Neural cell (in vitro differentiated cells): Measurements from ENCODE around the gene ITPR2. TPM values are rescaled to one million over a fixed set of nuclear protein-coding genes. Genes with fewer than 3 reads are reported as not detected.

Experiments
- H2AFZ ChIP-seq: fragments of 200-600, 300-800 bp; sonication (generic), shearing (Covaris generic); 2 replicates; pipeline ENCODE4 v1.6.0; 2014; ENCODE audit warnings: low read depth, mild to moderate bottlenecking, antibody characterized with exemption, low read length, moderate library complexity
- H3F3A ChIP-seq: fragments of 200-600 bp; shearing (Covaris generic); 2 replicates; pipeline ENCODE4 v1.6.1; 2016; ENCODE audit warnings: mild to moderate bottlenecking, moderate library complexity, mixed read lengths, antibody characterized with exemption, low read length; ENCODE audit not compliant: insufficient read depth, poor library complexity, severe bottlenecking
- H3K27ac ChIP-seq: fragments of 200-600, 300-800 bp; sonication (generic), shearing (Covaris generic); 2 replicates; pipeline ENCODE4 v1.5.1; 2014; ENCODE audit warnings: mild to moderate bottlenecking, low read length, moderate library complexity
- H3K27me3 ChIP-seq: fragments of 300-800, 200-600 bp; sonication (generic), shearing (Covaris generic); 2 replicates; pipeline ENCODE4 v1.6.0; 2014; ENCODE audit warnings: mild to moderate bottlenecking, low read depth, low read length, moderate library complexity; ENCODE audit not compliant: insufficient read depth
- H3K36me3 ChIP-seq: fragments of 300-800, 200-600 bp; sonication (generic), shearing (Covaris generic); 2 replicates; pipeline ENCODE4 v1.5.1; 2014; ENCODE audit warnings: mild to moderate bottlenecking, antibody characterized with exemption, low read length, moderate library complexity; ENCODE audit not compliant: insufficient read depth
- H3K4me2 ChIP-seq: fragments of 300-800, 200-600 bp; sonication (generic), shearing (Covaris generic); 2 replicates; pipeline ENCODE4 v1.6.0; 2014; ENCODE audit warnings: mild to moderate bottlenecking, low read length
- H3K4me3 ChIP-seq: fragments of 300-800, 200-600 bp; sonication (generic), shearing (Covaris generic); 2 replicates; pipeline ENCODE4 v1.5.1; 2014; ENCODE audit warnings: mild to moderate bottlenecking, low read length, moderate library complexity
- H3K79me2 ChIP-seq: fragments of 200-600 bp; shearing (Covaris generic); replicated peaks from 2 replicates; pipeline ENCODE4 v1.6.0; 2014; ENCODE audit warnings: mild to moderate bottlenecking, low read length, moderate library complexity; ENCODE audit not compliant: insufficient read depth
- H3K9ac ChIP-seq: fragments of 300-800, 200-600 bp; sonication (generic), shearing (Covaris generic); 2 replicates; pipeline ENCODE4 v1.6.1; 2016; ENCODE audit warnings: mild to moderate bottlenecking, low read length, mixed read lengths
- H3K9me2 ChIP-seq: fragments of 200-600 bp; shearing (Covaris generic); 2 replicates; pipeline ENCODE4 v1.6.1; 2016; ENCODE audit warnings: mild to moderate bottlenecking, low read length, mixed read lengths; ENCODE audit not compliant: insufficient read depth
- H3K9me3 ChIP-seq: fragments of 200-600, 300-800 bp; sonication (generic), shearing (Covaris generic); 2 replicates; pipeline ENCODE4 v1.6.1; 2016; ENCODE audit warnings: mild to moderate bottlenecking, mixed run types, low read length, moderate library complexity, mixed read lengths
- H4K20me1 ChIP-seq: fragments of 200-600 bp; shearing (Covaris generic); 2 replicates; pipeline ENCODE4 v1.6.1; 2016; ENCODE audit warnings: mild to moderate bottlenecking, mixed run types; ENCODE audit not compliant: insufficient read depth
- CTCF ChIP-seq: fragments of 450-650 bp; IDR thresholded peaks from 2 replicates; pipeline ENCODE4 v1.5.1; 2014; ENCODE audit warnings: antibody characterized with exemption, mild to moderate bottlenecking, moderate library complexity; ENCODE audit not compliant: poor library complexity, severe bottlenecking
- EP300 ChIP-seq: fragments of 450-650 bp; conservative IDR thresholded peaks from 2 replicates; pipeline ENCODE4 v1.6.1; 2014; ENCODE audit warnings: antibody characterized with exemption, mild to moderate bottlenecking, moderate library complexity; ENCODE audit not compliant: poor library complexity, severe bottlenecking
- EZH2 ChIP-seq: fragments of 200-600, 300-800 bp; shearing (Covaris generic), sonication (generic); IDR thresholded peaks from 2 replicates; pipeline ENCODE4 v1.6.1; 2014; ENCODE audit warnings: antibody characterized with exemption, low read length, borderline replicate concordance, mild to moderate bottlenecking; ENCODE audit not compliant: insufficient read depth, poor library complexity, severe bottlenecking
- MXI1 ChIP-seq: fragments of 450-650 bp; conservative IDR thresholded peaks from 2 replicates; pipeline ENCODE4 v1.6.1; 2014; ENCODE audit warnings: antibody characterized with exemption, mild to moderate bottlenecking; ENCODE audit not compliant: poor library complexity, severe bottlenecking
- POLR2AphosphoS5 ChIP-seq: IDR thresholded peaks from 2 replicates; pipeline ENCODE4 v1.6.1; 2012
- RAD21 ChIP-seq: fragments of 450-650 bp; conservative IDR thresholded peaks from 2 replicates; pipeline ENCODE4 v1.6.1; 2014; ENCODE audit warnings: antibody characterized with exemption, mild to moderate bottlenecking, moderate library complexity
- SMC3 ChIP-seq: fragments of 450-650 bp; conservative IDR thresholded peaks from 2 replicates; pipeline ENCODE4 v1.6.1; 2014; ENCODE audit warnings: antibody characterized with exemption, mild to moderate bottlenecking, moderate library complexity; ENCODE audit not compliant: poor library complexity
- TAF1 ChIP-seq: IDR thresholded peaks from 2 replicates; pipeline ENCODE4 v1.6.1; 2012; ENCODE audit warnings: low read depth
- polyA plus RNA-seq: library from polyadenylated mRNA; depleted of rRNA; stranded (reverse); fragments of >200 nt; gene quantifications from 2 replicates; pipeline ENCODE4 v1.2.3, GENCODE V29; 2014
- TF ChIP-seq, protein P1 (sequence below): IDR thresholded peaks from 2 replicates; pipeline ENCODE4 v1.6.1; 2012; ENCODE audit warnings: borderline replicate concordance

The ITPR2 gene
- polyA plus RNA-seq, 1 donor from 2014 or later = 2.0 TPM

DNA sequence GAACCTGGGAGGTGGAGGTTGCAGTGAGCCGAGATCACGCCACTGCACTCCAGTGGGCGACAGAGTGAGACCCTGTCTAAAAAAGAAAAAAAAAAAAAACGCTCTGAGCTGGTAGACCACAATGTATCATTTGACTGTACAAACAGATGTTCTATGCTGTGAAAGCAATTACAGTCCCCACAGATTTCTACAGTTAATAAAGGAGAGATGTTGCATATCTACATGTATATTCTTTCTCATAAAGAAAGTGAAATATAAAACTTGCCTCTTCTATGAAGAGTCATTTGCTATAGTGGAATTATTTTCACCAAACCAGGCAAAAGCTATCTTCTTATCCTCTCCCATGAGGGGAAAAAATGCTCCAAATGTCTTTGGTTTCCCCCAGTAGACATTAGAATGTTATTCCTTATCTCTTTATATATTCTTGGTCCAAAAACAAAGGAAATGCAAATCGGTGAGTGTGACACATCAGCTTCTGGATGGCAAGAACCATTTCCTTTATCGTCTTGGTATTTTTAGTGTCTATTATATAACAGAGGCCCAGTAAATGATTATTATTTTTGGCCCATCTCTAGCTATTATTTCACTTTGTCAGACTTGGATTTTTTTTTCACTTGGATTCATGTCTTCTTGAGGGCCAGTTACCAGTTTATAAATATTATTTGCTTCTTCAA is 407.3 kb downstream of the ITPR2 start:
- H3K79me2 ChIP-seq = no peaks in the 10 kb centered on the region
- no peak overlapping the region for H3K4me2 ChIP-seq
- TF ChIP-seq, protein P1, sequence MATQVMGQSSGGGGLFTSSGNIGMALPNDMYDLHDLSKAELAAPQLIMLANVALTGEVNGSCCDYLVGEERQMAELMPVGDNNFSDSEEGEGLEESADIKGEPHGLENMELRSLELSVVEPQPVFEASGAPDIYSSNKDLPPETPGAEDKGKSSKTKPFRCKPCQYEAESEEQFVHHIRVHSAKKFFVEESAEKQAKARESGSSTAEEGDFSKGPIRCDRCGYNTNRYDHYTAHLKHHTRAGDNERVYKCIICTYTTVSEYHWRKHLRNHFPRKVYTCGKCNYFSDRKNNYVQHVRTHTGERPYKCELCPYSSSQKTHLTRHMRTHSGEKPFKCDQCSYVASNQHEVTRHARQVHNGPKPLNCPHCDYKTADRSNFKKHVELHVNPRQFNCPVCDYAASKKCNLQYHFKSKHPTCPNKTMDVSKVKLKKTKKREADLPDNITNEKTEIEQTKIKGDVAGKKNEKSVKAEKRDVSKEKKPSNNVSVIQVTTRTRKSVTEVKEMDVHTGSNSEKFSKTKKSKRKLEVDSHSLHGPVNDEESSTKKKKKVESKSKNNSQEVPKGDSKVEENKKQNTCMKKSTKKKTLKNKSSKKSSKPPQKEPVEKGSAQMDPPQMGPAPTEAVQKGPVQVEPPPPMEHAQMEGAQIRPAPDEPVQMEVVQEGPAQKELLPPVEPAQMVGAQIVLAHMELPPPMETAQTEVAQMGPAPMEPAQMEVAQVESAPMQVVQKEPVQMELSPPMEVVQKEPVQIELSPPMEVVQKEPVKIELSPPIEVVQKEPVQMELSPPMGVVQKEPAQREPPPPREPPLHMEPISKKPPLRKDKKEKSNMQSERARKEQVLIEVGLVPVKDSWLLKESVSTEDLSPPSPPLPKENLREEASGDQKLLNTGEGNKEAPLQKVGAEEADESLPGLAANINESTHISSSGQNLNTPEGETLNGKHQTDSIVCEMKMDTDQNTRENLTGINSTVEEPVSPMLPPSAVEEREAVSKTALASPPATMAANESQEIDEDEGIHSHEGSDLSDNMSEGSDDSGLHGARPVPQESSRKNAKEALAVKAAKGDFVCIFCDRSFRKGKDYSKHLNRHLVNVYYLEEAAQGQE = no peak
- TF ChIP-seq POLR2AphosphoS5 (no peak), MXI1 (no peak), SMC3 (no peak), TAF1 (no peak), EZH2 (no peak), RAD21 (no peak), CTCF (no peak), EP300 (no peak)
- H3K9me3 ChIP-seq = no peaks in the 10 kb centered on the region
- no peak overlapping the region for H2AFZ ChIP-seq
- H3F3A ChIP-seq = no peaks in the 10 kb centered on the region
- no peaks in the 10 kb centered on the region for H4K20me1 ChIP-seq
- H3K4me3 ChIP-seq = no peak overlapping the region
- no peaks in the 10 kb centered on the region for H3K9me2 ChIP-seq
- H3K27me3 ChIP-seq = no peaks in the 10 kb centered on the region
- H3K36me3 ChIP-seq = no peaks in the 10 kb centered on the region
- H3K27ac ChIP-seq = no peak overlapping the region
- no peak overlapping the region for H3K9ac ChIP-seq

GRCh38 chr12:26422839-26423398 is 410.1 kb downstream of the ITPR2 start:
- H3K4me2 ChIP-seq = no peak overlapping the region
- H4K20me1 ChIP-seq = no peaks in the 10 kb centered on the region
- H3K9me3 ChIP-seq = no peaks in the 10 kb centered on the region
- no peak overlapping the region for H3K4me3 ChIP-seq
- no peaks in the 10 kb centered on the region for H3K36me3 ChIP-seq
- H3K27ac ChIP-seq = no peak overlapping the region
- no peaks in the 10 kb centered on the region for H3K79me2 ChIP-seq
- no peaks in the 10 kb centered on the region for H3K9me2 ChIP-seq
- no peak overlapping the region for H3K9ac ChIP-seq
- no peaks in the 10 kb centered on the region for H3K27me3 ChIP-seq
- TF ChIP-seq SMC3 = no peak
- no peak for TF ChIP-seq MXI1
- no peak overlapping the region for H2AFZ ChIP-seq
- H3F3A ChIP-seq = no peaks in the 10 kb centered on the region
